OCI-LY7 (cell line): Measurements from ENCODE around the gene RMND5B.
"Not testable (repeated sequence)": the region's sequence is repeated elsewhere in the genome, so short reads cannot be mapped to it uniquely, and the experiment has no call there.

Experiments used
- EZH2phosphoT487 ChIP-seq: fragments of 200-600 bp; sonication (generic); IDR thresholded peaks from 2 replicates; pipeline ENCODE4 v1.6.1; 2018; ENCODE audit warnings: low read depth, borderline replicate concordance, mild to moderate bottlenecking, mixed run types, antibody characterized with exemption, low read length, moderate library complexity, mixed read lengths
- TF ChIP-seq, protein P1 (sequence below): fragments of 200-600 bp; sonication (generic); conservative IDR thresholded peaks from 2 replicates; pipeline ENCODE4 v1.5.1; 2014; ENCODE audit warnings: mild to moderate bottlenecking, antibody characterized with exemption, low read length, moderate library complexity, mixed read lengths

GRCh38 chr5:178087199-178087598, 43.6 kb upstream of the RMND5B start:
- TF ChIP-seq, protein P1, sequence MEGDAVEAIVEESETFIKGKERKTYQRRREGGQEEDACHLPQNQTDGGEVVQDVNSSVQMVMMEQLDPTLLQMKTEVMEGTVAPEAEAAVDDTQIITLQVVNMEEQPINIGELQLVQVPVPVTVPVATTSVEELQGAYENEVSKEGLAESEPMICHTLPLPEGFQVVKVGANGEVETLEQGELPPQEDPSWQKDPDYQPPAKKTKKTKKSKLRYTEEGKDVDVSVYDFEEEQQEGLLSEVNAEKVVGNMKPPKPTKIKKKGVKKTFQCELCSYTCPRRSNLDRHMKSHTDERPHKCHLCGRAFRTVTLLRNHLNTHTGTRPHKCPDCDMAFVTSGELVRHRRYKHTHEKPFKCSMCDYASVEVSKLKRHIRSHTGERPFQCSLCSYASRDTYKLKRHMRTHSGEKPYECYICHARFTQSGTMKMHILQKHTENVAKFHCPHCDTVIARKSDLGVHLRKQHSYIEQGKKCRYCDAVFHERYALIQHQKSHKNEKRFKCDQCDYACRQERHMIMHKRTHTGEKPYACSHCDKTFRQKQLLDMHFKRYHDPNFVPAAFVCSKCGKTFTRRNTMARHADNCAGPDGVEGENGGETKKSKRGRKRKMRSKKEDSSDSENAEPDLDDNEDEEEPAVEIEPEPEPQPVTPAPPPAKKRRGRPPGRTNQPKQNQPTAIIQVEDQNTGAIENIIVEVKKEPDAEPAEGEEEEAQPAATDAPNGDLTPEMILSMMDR, result not testable (repeated sequence)
- TF ChIP-seq EZH2phosphoT487, result not testable (repeated sequence)
